CD4-positive, alpha-beta T cell treated with Interleukin-4 for 4 hours (primary cell): ENCODE measurements around the gene RPL32.
"Not testable (repeated sequence)": the region's sequence is repeated elsewhere in the genome, so short reads cannot be mapped to it uniquely, and the experiment has no call there.

ENCODE experiments used
- DNase-seq: peaks from one replicate; pipeline ENCODE4 v3.0.0-alpha.2; 2020

The RPL32 gene

DNA sequence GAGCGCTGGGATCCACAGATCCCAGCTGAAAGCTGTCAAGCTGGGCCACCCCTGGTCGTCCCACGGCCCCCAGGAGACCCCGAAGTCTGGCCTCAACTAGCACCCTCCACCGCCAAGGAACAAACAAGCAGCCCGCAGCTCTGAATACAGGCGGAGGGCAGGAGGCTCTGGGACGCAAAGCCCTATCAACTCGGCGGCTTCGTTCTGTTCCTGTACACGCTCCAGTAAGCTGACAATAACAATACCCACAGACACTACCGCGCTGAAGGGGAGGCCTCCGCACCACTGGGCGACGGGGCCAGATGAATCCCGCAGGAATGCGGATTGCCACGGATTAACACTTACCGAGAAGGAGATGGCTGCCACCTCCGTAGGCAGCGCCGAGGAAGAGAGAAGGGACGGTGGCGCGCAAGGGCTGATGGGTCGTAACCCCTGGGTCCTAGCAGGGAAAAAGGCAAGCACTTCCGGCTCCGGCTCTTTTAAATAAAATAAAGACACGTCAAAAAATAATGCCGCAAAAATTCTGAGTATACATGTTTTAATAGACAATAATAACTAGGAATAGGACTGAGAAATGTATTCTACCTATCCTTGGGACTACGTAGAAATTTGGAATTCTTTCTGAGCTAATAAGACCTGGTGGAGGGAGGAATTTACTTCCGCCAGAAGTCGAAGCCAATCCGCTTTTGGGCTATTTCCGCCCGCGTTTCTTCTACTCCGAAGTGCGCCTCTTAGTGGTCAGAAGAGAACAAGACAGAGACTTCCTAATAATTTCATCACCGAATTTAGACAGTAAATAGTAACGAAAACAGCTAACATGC is at the start of gene RPL32:
Gene RPL32, minus strand, starts transcription at position 417 of the 821 bp plus-strand sequence. CDS start 1,328 bp downstream, outside the sequence.
- DNase-seq: peak; percentile 91

DNA sequence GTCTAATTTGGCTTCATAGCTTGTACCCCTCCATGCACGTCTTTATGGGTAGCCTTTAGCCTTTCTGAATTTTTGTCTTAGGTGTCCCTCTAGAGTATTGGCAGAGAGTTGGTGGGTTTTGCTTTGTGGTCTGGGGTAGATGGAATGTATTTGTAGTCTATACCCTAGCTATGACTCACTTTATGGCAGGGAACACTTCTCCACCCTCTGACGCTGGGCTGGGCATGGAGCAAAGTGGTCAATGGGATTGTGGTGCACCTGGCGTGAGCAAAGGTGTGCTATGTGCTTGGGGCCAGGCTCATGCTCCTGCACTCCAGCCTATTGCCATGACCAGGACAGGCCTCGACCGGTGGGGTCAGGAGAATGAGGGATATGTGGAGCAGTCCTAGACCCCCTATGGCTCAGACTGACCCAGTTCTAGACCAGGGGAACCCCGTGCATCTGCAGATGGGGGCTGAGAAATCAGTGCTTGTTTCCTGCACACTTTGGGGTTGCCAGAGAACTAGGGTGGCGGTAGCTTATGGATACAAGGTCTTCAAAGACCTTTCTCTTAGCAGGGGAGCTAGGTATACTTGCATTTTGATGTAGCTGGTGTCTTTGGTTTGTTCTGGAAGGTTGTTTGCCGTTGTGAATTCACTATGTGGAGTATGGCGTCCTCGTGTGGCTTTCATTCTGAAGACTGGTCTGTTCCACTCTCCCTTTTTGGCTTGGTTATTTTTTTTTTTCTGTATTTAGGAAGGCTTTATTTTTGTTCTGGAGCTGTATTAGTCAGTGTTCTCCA is 49.4 kb upstream of the RPL32 start:
- DNase-seq: no peak

DNA sequence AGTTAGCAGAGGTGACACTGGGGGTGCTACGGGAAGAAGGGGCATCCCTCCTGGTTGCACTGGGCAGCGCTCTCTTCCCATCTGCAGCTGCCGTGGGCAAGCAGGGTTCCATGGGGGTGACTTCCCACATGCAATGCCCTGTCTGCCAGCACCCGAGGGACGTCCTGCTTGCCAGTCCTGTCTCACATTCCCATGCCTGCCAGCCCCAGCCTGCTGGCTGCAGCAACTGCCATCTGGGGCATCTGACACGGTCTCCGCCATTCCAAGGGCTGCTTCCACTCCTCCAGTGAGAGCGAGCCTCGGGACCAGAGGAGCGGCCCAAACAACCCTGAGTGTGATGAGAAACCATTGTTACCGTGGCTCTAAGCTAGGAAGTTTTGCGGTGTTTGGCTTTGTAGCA is 45.4 kb upstream of the RPL32 start:
- DNase-seq: no peak

DNA sequence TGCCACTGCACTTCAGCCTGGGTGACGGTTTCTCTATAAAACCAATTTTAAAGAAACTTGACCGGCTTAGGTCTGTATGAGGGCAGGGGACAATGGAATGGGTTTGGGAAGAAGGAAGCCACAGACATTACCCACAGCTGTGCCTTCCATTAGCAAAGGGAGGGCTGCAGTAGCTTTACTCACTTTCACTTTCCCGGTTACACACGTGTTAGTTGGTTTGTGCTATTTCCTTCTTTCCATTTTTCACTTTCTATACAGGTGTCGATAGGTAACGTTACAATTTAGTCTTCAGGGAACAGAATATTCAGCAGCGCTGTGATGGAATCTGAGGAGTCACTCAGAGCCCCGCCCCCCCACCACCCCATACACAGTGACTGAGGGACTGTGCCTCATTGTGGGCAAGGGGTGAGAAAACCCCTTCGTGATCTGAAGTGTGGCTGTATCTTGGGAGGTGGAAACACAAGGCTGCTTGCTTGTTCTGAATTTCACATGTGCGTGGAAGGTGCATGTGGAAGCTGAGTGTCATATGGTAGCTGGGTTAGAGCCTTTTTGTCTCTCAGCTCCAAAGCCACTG is 44.8 kb upstream of the RPL32 start:
- DNase-seq: no peak

DNA sequence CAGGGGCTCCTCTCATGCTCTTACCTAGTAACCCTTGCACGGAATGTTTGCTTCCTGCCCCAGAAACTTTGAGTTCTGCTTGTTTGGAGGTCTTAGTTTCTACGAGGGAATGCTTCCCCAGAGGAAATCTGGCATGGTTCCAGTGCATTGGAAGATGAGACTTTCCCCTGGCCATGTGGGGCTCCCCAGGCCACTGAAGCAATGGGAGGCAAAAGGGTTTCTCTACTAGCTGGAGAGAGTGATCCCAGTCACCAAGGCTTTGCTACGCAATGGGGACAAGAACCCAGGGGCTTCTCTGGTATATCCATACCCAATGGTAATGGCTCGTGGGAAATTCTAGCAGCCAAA is 44.2 kb upstream of the RPL32 start:
- DNase-seq: no peak

DNA sequence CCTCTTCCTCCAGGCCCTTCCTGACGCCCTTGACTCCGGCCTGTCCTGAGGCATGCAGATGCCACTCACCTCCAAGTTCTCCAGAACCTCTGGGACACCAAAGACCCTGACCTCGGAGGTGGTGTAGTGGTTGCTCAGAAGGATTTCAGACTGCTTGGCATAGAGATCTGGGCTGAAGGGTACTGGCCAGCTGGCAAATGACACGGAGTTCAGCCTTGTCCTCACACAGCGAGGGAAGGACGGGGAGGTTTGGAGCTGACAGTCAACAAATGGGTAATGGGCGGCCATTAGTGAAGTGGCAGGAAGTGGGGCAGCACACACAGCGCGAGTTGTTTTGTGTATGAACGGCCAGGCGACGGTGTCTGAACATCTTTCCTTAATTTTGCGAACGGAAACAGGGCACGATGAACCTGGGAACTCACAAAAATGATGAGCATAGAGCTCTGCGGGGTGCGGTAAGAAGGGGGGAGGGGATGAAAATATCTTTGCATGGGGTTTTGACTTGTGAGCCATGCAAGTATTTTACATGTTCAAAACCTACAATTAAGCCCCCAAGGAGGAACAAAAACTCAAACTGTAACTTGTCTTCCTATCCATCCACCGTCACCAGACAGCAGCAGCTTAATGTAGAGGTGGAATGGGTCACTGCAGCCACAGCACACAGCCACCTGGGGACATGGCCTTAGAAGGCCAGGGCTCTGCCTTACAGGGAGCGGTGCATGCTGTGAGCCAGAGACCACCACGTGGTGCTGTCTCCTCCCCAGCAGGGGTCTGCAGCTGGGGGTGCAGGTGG is 43.6 kb upstream of the RPL32 start:
- no peak for DNase-seq

DNA sequence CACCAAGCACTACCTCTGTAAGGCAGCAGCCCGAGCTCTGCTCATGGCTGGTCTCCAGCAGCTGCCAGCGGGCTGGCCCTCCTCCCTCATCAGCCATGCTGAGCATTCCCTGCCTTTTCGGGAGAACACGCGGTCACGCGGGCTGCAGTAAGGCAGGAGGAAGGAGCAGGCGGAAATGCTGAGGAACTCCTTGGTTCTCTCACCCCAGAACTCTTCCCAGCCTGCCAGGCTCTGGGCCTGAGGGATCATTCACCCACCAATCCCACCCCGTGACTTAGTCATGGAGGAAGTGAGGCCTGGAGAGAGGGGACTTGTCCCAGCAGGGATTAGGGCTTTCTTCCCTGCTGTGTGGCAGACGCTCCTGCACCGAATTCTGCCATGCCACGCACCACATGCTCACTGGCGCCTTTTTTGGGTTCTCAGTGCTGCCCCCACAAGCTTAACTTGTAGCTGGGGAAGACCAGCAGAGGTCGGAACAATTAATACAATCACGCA is 42.9 kb upstream of the RPL32 start:
- no peak for DNase-seq

DNA sequence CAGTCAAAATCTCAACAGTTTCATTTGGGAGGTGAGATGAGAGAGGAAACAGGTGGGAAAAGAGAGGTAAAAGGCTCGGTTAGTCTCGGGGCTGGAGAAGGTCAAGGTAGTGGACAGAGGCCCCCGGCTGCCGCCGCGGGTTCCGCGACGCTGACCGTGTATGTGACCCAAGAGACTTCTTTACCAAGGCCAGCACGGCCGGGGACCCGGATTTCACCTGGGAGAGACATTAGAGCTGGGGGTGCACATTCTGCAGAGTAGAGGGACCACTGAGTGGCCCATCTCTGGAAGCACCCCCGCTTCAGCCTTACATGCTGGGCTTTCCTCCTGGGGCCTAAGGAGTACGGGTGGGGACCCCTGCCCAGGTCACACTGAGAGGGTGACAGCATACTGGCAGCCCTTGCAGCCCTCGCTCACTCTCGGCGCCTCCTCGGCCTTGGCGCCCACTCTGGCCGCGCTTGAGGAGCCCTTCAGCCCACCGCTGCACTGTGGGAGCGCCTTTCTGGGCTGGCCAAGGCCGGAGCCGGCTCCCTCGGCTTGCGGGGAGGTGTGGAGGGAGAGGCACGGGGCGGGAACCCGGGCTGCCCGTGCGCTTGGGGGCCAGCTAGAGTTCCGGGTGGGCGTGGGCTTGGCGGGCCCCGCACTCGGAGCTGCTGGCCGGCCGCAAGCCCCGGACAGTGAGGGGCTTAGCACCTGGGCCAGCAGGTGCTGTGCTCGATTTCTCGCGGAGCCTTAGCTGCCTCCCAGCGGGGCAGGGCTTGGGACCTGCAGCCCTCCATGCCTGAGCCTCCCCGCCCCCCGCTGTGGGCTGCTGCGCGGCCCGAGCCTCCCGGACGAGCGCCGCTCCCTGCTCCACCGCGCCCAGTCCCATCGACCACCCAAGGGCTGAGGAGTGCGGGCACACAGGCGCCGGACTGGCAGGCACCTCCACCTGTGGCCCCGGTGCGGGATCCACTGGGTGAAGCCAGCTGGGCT is 41.3 kb upstream of the RPL32 start:
- DNase-seq: no peak

DNA sequence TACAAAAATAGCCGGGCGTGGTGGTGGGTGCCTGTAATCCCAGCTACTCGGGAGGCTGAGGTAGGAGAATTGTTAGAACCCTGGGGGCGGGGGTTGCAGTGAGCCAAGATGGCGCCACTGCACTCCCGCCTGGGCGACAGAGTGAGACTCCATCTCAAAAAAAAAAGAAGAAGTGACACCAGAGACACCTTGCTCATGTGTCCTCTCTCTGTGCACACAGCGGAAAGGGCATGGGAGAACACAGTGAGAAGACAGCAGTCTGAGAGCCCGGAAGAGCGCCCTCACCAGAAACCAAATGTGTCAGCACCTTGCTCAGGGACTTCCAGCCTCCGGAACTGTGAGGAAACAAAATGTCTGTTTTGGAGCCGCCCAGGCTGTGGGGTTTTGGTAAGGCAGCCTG is 40.5 kb upstream of the RPL32 start:
- not testable (repeated sequence) for DNase-seq

DNA sequence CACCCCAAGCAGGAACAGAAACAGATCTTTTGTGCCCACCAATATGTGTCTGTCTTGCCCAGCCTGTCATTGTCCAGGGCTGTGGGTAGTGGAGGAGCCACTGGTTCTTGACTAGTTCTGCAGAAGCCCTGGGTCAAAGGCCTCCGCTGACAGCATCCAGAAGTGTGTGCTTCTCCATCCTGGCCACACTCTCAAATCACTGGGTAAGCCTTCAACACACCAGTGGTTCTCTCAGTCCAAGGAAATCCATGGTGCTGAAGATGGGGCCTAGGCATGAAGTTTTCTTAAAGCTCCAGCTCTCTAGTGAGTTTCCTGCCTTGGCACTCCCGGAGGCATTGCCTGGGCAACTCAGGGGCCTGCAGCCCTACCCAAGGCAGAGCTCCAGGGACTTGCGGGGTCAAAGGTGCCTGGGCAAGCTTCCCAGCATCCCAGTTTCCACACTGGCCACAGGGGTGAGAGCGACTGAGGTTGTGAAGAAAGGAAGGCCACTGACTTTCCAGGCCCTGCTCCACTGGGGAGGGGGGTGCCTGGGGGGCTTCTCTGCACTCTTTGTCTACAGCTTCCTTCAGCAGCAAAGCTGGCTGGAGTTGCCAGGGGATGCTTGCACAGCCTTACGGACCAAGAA is 37.9 kb upstream of the RPL32 start:
- no peak for DNase-seq

DNA sequence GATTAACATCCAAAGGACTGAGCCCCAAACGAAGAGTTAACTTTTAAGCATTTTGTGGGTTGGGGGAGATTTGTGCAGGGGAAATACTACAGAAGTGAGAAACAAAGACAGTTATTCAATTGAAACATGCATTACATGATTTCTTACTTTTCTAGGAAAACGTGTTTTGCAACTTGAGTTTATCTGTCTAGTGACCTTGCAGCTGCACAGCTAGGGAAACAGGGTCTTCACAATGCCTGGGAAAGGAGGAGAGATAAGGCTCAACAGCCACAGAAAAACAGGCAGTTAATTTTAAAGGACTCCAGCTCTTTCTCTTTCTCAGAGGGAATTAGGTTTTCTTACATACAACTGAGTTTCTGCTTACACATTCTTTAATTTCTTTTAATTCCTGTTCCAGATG is 37.4 kb upstream of the RPL32 start:
- not testable (repeated sequence) for DNase-seq

DNA sequence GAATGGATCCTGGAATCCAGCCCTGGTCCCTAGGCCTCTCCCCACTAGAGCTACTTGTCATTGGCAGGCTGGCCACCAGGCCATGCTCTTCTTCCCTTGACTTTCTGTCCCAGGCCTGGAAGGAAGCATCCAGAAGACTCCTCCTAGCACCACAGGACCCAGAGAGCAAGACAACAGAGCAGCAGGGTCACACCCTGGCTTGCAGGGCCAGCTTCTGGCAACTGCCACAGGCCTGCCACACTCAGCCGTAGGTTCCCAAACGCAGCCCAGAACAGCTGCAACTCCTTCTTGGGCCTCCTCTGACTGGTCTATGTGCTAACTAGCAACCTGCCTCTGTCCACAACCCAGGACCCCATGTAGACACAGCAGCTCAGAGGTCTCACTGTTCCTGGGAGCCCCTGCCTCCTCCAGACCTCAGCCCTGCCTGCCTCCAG is 36.8 kb upstream of the RPL32 start:
- DNase-seq: no peak

DNA sequence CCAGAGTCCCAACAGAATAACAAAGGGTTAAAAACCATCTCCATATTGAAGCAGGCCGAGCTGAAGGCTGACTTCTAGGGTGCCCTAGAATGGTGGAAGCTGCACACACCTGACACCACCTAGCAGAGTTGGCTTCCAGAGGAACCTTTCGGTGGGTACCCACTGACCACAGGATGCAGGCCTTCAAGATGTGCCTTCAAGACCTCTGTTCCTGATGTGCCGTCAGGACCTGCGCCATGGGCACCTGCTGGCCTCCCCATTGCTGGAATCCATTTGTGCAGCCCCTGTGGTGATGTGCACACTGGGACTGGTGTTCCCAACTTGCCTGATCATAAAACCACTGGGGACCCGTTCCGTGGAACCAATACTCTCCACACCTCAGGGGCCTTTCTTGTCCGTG is 35.7 kb upstream of the RPL32 start:
- no peak for DNase-seq

DNA sequence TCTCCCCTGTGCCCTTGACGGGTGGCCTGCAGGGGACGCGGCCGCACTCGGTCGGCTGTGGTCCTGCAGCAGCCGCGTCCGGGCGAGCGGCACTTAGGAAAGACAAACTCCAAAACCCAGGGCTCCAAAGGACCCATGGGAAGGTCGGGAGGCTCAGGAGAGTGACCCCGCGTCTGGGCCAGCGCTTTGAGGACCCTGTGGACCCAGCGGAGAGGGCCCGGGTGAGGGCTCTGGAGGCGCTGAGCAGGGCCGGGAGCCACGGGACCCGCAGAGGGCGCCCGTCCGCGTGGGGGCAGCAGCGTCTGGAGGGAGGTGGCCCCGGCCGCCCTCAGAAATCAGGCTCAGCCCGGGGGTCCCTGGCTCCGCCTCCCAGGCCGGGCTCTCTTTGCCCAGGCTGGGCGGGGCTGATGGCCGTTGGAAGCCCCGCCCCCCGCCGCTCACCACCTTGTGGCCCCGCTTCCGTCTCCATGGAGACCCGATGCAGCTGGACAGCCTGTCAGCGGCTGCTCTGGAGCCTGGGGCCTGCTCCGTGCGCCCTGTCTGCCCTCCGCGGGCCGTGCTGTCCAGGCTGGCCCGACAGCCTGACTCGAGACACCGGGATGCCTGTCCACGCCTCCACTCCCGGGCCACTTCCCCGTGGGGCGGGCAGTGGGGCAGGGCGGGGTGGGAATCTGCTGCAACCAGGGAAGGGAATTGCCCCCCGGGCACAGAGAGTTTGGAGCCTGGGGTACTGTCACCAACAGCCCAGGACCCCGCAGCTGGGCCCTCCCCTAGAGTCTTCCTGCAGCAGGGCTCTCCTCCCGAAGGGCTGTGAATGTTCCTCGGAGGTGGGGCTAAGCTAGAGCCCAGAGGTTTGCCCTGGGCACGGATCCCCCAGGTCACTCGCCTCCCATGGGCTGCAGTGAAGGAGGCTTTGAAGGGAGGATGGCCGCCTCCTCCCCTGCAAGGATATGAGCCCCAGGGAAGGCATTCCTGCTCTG is 34.8 kb upstream of the RPL32 start:
- DNase-seq: no peak

DNA sequence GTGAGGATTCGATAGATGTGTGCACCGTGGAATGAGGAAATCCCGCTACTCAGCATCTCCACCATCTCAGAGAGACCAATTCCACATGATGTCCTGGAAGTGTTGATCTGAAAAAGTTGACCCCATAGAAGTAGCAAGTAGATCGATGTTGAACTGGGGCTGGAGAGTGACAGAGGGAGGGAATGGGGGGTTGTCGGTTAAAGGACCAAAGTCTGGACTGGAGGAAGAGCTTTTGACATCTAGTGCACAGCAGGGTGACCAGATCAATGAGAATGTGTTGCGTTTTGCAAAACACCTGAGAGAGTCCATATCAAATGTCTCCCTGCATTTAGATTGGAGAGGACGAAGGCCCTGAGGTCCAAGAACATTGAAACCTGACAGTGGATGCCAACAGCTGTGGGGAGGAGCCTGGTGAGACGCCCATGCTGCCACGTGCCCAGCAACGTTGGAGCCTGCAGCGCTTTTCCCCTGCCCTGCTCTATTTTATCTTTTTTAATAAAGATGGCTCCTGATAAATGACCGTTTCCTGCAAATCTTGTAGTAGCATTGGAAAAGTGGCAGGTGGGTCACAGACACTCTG is 30.1 kb upstream of the RPL32 start:
- no peak for DNase-seq

DNA sequence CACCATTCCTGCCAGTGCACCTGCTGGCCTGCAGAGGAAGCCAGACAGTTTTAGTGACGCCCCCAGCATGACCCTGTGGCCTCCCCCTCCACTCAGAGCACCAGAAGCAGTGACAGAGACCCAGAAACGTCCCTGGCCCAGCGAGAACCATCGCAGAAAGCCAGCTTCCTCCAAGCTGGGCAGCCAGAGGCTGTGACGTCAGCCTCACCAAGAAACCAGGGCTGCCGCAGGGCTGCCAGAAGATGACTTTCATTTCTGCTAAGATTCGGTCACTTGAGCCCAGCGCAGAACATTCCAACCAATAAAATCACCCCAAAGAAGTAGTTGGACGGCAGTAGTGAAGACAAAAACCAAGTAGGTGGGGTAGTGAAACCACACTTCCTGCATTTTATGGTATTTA is 29.6 kb upstream of the RPL32 start:
- peak; percentile 41 for DNase-seq

DNA sequence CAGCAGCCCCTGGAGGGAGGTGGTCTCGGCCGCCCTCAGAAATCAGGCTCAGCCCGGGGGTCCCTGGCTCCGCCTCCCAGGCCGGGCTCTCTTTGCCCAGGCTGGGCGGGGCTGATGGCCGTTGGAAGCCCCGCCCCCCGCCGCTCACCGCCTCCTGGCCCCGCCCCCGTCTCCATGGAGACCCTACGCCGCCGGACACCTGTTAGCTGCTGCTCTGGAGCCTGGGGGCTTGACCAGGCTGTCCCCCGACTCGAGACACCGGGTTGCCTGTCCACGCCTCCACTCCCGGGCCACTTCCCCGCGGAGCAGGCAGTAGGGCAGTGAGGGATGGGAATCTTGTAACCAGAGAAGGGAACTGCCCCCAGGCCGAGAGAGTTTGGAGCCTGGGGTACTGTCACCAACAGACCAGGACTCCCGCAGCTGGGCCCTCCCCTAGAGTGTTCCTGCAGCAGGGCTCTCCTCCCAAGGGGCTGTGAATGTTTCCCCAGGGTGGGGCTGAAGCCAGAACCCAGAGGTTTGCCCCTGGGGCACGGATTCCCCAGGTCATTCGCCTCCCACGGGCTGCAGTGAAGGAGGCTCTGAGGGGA is 27.8 kb upstream of the RPL32 start:
- DNase-seq: no peak

DNA sequence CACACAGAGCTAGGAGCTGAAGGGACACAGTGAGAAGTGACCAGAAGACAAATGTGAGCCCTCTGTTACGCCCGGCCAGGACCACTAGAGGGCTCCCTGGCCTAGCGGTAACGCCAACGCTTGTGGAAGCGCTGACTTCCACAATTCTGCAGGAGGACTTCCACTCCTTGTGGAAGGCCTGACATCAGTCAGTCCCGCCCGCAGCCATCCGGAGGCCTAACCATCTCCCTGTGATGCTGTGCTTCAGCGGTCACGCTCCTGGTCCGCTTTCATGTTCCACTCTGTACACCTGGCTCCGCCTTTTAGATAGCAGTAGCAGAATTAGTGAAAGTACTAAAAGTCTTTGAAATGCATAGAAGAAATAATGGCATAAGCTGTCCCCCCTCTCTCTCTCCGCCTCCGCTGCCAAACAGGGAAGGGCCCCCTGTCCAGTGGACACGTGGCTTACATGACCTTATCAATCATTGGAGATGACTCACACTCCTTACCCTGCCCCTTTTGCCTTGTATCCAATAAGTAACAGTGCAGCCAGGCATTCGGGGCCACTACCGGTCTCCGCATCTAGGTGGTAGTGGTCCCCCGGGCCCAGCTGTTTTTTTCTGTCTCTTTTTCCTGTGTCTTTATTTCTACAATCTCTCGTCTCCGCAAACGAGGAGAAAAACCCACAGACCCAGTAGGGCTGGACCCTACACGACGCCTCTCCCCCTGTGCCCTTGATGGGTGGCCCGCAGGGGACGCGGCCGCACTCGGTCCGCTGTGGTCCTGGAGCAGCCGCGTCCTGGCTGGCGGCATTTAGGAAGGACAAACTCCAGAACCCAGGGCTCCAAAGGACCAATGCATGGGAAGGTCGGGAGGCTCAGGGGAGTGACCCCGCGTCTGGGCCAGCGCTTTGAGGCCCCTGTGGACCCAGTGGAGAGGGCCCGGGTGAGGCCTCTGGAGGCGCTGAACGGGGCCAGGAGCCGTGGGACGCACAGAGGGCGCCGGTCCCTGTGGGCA is 27.0 kb upstream of the RPL32 start:
- DNase-seq: peak; percentile 62
